GM20000 (cell line): ENCODE measurements around the gene FOXP1.

Experiments used
- DNase-seq: peaks from one replicate; pipeline ENCODE4 v3.0.0; 2012; ENCODE audit warnings: low spot score
- TF ChIP-seq, protein P1 (sequence below): IDR thresholded peaks from 2 replicates; pipeline ENCODE4 v1.5.1; 2012; ENCODE audit warnings: mild to moderate bottlenecking, control low read depth; ENCODE audit errors: extremely low read depth, missing control alignments

The FOXP1 gene

DNA sequence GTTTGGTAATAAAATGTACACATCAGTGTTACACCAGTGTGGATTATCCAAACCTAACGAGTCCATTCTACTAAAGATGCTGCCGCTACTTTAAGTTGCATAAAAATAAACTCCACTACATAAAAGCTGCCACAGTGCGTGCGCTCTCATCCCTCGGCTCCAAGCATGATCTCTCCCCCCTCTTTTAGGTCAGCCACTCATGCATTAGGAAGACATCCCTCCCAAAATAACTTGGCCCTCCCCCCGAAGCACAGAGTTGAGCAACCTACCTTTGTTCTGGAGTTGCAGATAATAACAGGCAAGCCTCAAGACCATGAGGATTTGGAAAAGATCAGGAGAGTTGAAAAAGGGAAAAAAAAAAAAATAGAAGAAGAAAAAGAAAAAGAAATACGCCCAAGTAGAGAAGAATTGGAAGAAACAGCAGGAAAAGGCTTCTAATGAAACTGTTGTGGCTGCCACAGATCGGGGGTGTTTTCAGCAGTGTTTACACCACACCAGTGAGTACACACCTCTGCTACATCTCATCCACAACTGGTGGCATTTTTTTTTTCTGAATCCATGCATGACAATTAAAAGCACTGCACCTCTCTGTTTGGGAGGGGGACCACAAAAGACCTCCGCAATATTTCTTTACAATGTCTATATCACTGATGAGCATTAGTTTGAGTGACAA lies 339.2 kb downstream of the FOXP1 start:
- DNase-seq, result no peak
- TF ChIP-seq, protein P1, sequence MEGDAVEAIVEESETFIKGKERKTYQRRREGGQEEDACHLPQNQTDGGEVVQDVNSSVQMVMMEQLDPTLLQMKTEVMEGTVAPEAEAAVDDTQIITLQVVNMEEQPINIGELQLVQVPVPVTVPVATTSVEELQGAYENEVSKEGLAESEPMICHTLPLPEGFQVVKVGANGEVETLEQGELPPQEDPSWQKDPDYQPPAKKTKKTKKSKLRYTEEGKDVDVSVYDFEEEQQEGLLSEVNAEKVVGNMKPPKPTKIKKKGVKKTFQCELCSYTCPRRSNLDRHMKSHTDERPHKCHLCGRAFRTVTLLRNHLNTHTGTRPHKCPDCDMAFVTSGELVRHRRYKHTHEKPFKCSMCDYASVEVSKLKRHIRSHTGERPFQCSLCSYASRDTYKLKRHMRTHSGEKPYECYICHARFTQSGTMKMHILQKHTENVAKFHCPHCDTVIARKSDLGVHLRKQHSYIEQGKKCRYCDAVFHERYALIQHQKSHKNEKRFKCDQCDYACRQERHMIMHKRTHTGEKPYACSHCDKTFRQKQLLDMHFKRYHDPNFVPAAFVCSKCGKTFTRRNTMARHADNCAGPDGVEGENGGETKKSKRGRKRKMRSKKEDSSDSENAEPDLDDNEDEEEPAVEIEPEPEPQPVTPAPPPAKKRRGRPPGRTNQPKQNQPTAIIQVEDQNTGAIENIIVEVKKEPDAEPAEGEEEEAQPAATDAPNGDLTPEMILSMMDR, result no peak

- TF ChIP-seq, protein P1, result no peak
- DNase-seq, result no peak
These were observed 340.3 kb downstream of the FOXP1 start for GRCh38 chr3:71243229-71243628.

DNA sequence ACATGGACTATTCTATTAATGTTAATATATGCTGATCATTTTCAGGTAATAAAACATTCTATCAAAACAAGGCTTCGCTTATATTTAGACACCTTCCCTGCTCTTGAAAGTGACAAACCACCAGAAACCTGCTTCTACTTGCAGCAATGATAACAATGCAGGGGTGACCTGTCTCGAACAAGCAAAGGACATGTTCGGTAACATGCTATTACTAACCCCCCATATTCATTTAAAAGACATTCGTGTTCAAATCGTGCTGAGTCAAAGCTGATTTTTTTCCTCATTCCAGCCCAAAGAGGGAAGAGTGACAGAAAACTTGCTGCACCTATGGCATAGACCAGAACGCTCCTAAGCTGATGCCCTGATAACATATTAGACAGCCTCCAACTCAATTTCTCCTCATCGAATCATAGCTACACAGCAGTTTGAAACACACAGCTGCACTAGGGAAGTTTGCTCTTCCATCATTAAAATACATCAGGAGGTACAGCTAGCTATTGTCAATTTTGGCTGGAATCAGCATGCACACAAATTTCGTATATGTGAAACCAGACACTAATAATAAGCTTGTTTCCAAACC lies 341.5 kb downstream of the FOXP1 start:
- TF ChIP-seq, protein P1, result no peak
- no peak for DNase-seq

GRCh38 chr3:71241246-71241901 lies 342.2 kb downstream of the FOXP1 start:
- DNase-seq, result no peak
- TF ChIP-seq, protein P1, result no peak

DNA sequence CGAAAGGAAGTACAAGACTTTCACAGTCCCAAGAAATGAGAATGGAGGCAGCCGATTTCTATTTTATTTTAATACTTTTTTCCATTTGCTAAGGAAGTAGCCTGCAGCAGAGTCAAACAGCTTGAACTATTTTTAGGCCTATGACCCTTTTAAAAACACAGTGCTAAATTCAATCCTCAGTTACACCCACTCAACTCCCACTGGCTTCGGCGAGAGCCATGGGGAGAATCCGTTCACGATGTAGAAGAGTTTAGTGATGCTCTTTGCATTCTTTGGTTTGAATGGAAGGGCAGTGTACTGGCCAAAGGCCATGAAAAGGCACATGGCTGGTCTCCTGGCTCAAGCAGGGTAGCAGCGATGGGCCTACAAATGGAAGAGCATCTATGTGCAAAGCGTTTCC lies 343.5 kb downstream of the FOXP1 start:
- TF ChIP-seq, protein P1, result no peak

GRCh38 chr3:71238355-71238757 lies 345.2 kb downstream of the FOXP1 start:
- DNase-seq, result no peak
- TF ChIP-seq, protein P1, result no peak

More for the DNA sequence above, 343.5 kb downstream of the FOXP1 start:
- no peak for DNase-seq

- DNase-seq, result no peak
- TF ChIP-seq, protein P1, result no peak
These were observed 345.9 kb downstream of the FOXP1 start for GRCh38 chr3:71237672-71238071.
